Activated CD4-positive, alpha-beta memory T cell treated with anti-CD3 and anti-CD28 coated beads, Interleukin-2, amount 10 ng/mL, durations not matched to agents 7 days and 5 days (primary cell): Measurements from ENCODE around the gene CLEC4G. TPM values are rescaled to one million over a fixed set of nuclear protein-coding genes. Genes with fewer than 3 reads are reported as not detected.

Experiments
- CTCF ChIA-PET: fragments of 350-600 bp; sonication (Branson Sonifier 250); formaldehyde crosslinking; loops from one replicate; lab custom pipeline; 2021; ENCODE audit warnings: antibody characterized with exemption, inconsistent platforms; lab: Charles Lee
- POLR2A ChIA-PET: fragments of 350-600 bp; sonication (Branson Sonifier 250); formaldehyde crosslinking; loops from one replicate; lab custom pipeline; 2021; ENCODE audit warnings: antibody characterized with exemption; lab: Charles Lee
- DNase-seq: peaks from one replicate; pipeline ENCODE4 v3.0.0-alpha.2; 2020
- H3K27ac Mint-ChIP-seq: one replicate; pipeline ENCODE4 v1.8.0; 2021; ENCODE audit warnings: mild to moderate bottlenecking, mixed read lengths
- H3K27me3 Mint-ChIP-seq: one replicate; pipeline ENCODE4 v1.8.0; 2021; ENCODE audit warnings: mixed read lengths
- H3K36me3 Mint-ChIP-seq: one replicate; pipeline ENCODE4 v1.8.0; 2021; ENCODE audit warnings: low read depth, mixed read lengths
- H3K4me1 Mint-ChIP-seq: one replicate; pipeline ENCODE4 v1.8.0; 2021; ENCODE audit warnings: mixed read lengths
- H3K4me3 Mint-ChIP-seq: one replicate; pipeline ENCODE4 v1.8.0; 2021; ENCODE audit warnings: mild to moderate bottlenecking, mixed read lengths
- H3K9me3 Mint-ChIP-seq: one replicate; pipeline ENCODE4 v1.8.0; 2021; ENCODE audit warnings: mixed read lengths
- total RNA-seq, 2 experiments: library from RNA; stranded (reverse); gene quantifications; one replicate each; pipeline ENCODE4 v1.2.3, GENCODE V29; 2021

The CLEC4G gene
- total RNA-seq, 2 experiments from 2014 or later, result not detected

- no peaks in the 10 kb centered on the region for H3K36me3 Mint-ChIP-seq
- CTCF ChIA-PET, result interaction anchor here (0.5 to 1.7 kb wide), 4 partner anchors 25 to 448 kb away, joined by 3 to 11 read pairs (median 6); partner anchors contain the start of gene TRAPPC5
- POLR2A ChIA-PET, result interaction anchor here (1.0 to 2.5 kb wide), 4 partner anchors 25 to 607 kb away, joined by 3 to 15 read pairs (median 4); partner anchors contain the start of genes STXBP2 and TRAPPC5
- H3K27ac Mint-ChIP-seq, result peak overlapping the region; percentile 90
- peaks cover 18% of the 10 kb centered on the region for H3K27me3 Mint-ChIP-seq
- DNase-seq, result no peak
- peak overlapping the region; percentile 36 for H3K4me3 Mint-ChIP-seq
- H3K4me1 Mint-ChIP-seq, result peaks cover 33% of the 10 kb centered on the region
- no peaks in the 10 kb centered on the region for H3K9me3 Mint-ChIP-seq
These were observed 25.5 kb downstream of the CLEC4G start for GRCh38 chr19:7706188-7706954.

- POLR2A ChIA-PET, result interaction anchor here (0.6 to 2.5 kb wide), 5 partner anchors 25 to 606 kb away, joined by 3 to 15 read pairs (median 3); partner anchors contain the start of genes MCEMP1, STXBP2 and TRAPPC5
- H3K4me3 Mint-ChIP-seq, result peak overlapping the region; percentile 31
These were observed 26.3 kb downstream of the CLEC4G start for GRCh38 chr19:7705387-7706187.

GRCh38 chr19:7704280-7705060, 27.4 kb downstream of the CLEC4G start:
- no peak overlapping the region for H3K27ac Mint-ChIP-seq
- H3K4me1 Mint-ChIP-seq, result peaks cover 31% of the 10 kb centered on the region
- peaks cover 23% of the 10 kb centered on the region for H3K27me3 Mint-ChIP-seq
- POLR2A ChIA-PET, result interaction anchor here (2.5 kb wide), 1 partner anchor 23 kb away, joined by 15 read pairs; the partner anchor contains the start of gene TRAPPC5
- no peak overlapping the region for H3K4me3 Mint-ChIP-seq
- CTCF ChIA-PET, result no interaction called here
- no peak for DNase-seq
- H3K9me3 Mint-ChIP-seq, result no peaks in the 10 kb centered on the region
- no peaks in the 10 kb centered on the region for H3K36me3 Mint-ChIP-seq

More at GRCh38 chr19:7705387-7706187, 26.3 kb downstream of the CLEC4G start:
- Mint-ChIP-seq H3K9me3 (no peaks in the 10 kb centered on the region), H3K27ac (peak overlapping the region; percentile 90), H3K4me1 (peaks cover 30% of the 10 kb centered on the region), H3K36me3 (no peaks in the 10 kb centered on the region), H3K27me3 (peaks cover 18% of the 10 kb centered on the region)
- peak; percentile 80 for DNase-seq
- CTCF ChIA-PET, result interaction anchor here (0.5 to 1.7 kb wide), 3 partner anchors 24 to 448 kb away, joined by 3 to 11 read pairs (median 4); partner anchors contain the start of gene TRAPPC5

- Mint-ChIP-seq H3K4me3 (no peak overlapping the region), H3K27me3 (peaks cover 26% of the 10 kb centered on the region), H3K4me1 (peaks cover 36% of the 10 kb centered on the region), H3K27ac (no peak overlapping the region), H3K36me3 (no peaks in the 10 kb centered on the region), H3K9me3 (no peaks in the 10 kb centered on the region)
- no peak for DNase-seq
- ChIA-PET POLR2A (no interaction called here), CTCF (interaction anchor here (0.7 kb wide), 1 partner anchor 561 kb away, joined by 3 read pairs; no protein-coding TSS in a partner anchor)
These were observed 28.6 kb downstream of the CLEC4G start for GRCh38 chr19:7703332-7703731.

GRCh38 chr19:7701654-7702457, 30.1 kb downstream of the CLEC4G start, which contains the start of gene FCER2:
FCER2 (minus strand) TSS chr19:7702131; CDS start chr19:7699760, 2,371 bp downstream.
- POLR2A ChIA-PET, result no interaction called here
- CTCF ChIA-PET, result interaction anchor here (1.2 kb wide), 1 partner anchor 21 kb away, joined by 3 read pairs; the partner anchor contains the start of gene TRAPPC5
- no peak within 1 kb of the TSS for H3K27ac Mint-ChIP-seq

GRCh38 chr19:7701049-7701653, 30.8 kb downstream of the CLEC4G start:
- no peak overlapping the region for H3K27ac Mint-ChIP-seq
- DNase-seq, result no peak
- H3K4me1 Mint-ChIP-seq, result peaks cover 25% of the 10 kb centered on the region
- POLR2A ChIA-PET, result no interaction called here
- H3K36me3 Mint-ChIP-seq, result no peaks in the 10 kb centered on the region
- H3K27me3 Mint-ChIP-seq, result peaks cover 30% of the 10 kb centered on the region
- CTCF ChIA-PET, result interaction anchor here (1.2 kb wide), 1 partner anchor 20 kb away, joined by 3 read pairs; the partner anchor contains the start of gene TRAPPC5
- H3K4me3 Mint-ChIP-seq, result no peak overlapping the region
- H3K9me3 Mint-ChIP-seq, result no peaks in the 10 kb centered on the region

More at GRCh38 chr19:7701654-7702457, 30.1 kb downstream of the CLEC4G start, which contains the start of gene FCER2:
- Mint-ChIP-seq H3K4me3 (no peak within 1 kb of the TSS), H3K27me3 (peaks cover 28% of the 10 kb centered on the region), H3K9me3 (no peaks in the 10 kb centered on the region), H3K4me1 (peaks cover 32% of the 10 kb centered on the region), H3K36me3 (no peaks in the 10 kb centered on the region)
- DNase-seq, result no peak

- POLR2A ChIA-PET, result interaction anchor here (1.0 kb wide), 1 partner anchor 13 kb away, joined by 3 read pairs; no protein-coding TSS in a partner anchor
These were observed 32.2 kb downstream of the CLEC4G start for GRCh38 chr19:7699417-7700401.

GRCh38 chr19:7699003-7699402, 32.9 kb downstream of the CLEC4G start:
- no peak for DNase-seq
- CTCF ChIA-PET, result interaction anchor here (0.7 to 1.6 kb wide), 4 partner anchors 9 to 131 kb away, joined by 3 to 4 read pairs (median 3); partner anchors contain the start of gene TRAPPC5
- peaks cover 9% of the 10 kb centered on the region for H3K4me1 Mint-ChIP-seq
- H3K27me3 Mint-ChIP-seq, result peaks cover 25% of the 10 kb centered on the region
- no peaks in the 10 kb centered on the region for H3K9me3 Mint-ChIP-seq
- no peak overlapping the region for H3K4me3 Mint-ChIP-seq
- no peak overlapping the region for H3K27ac Mint-ChIP-seq
- POLR2A ChIA-PET, result interaction anchor here (0.9 to 1.0 kb wide), 3 partner anchors 13 to 1871 kb away, joined by 3 read pairs; partner anchors contain the start of gene TRAPPC5
- H3K36me3 Mint-ChIP-seq, result no peaks in the 10 kb centered on the region

More at GRCh38 chr19:7699417-7700401, 32.2 kb downstream of the CLEC4G start:
- peaks cover 27% of the 10 kb centered on the region for H3K27me3 Mint-ChIP-seq
- H3K4me3 Mint-ChIP-seq, result no peak overlapping the region
- H3K27ac Mint-ChIP-seq, result no peak overlapping the region
- H3K4me1 Mint-ChIP-seq, result peaks cover 11% of the 10 kb centered on the region
- no peaks in the 10 kb centered on the region for H3K36me3 Mint-ChIP-seq
- H3K9me3 Mint-ChIP-seq, result no peaks in the 10 kb centered on the region
- CTCF ChIA-PET, result interaction anchor here (0.7 to 1.6 kb wide), 4 partner anchors 10 to 131 kb away, joined by 3 to 4 read pairs (median 3); partner anchors contain the start of gene TRAPPC5
- no peak for DNase-seq

- ChIA-PET POLR2A (interaction anchor here (0.9 to 1.0 kb wide), 3 partner anchors 12 to 1871 kb away, joined by 3 read pairs; partner anchors contain the start of gene TRAPPC5), CTCF (interaction anchor here (0.7 to 2.4 kb wide), 4 partner anchors 17 to 130 kb away, joined by 3 to 8 read pairs (median 4); partner anchors contain the start of gene TRAPPC5)
- no peak overlapping the region for H3K27ac Mint-ChIP-seq
- no peaks in the 10 kb centered on the region for H3K9me3 Mint-ChIP-seq
- H3K36me3 Mint-ChIP-seq, result no peaks in the 10 kb centered on the region
- no peak for DNase-seq
- H3K4me1 Mint-ChIP-seq, result peaks cover 9% of the 10 kb centered on the region
- H3K4me3 Mint-ChIP-seq, result no peak overlapping the region
- peaks cover 21% of the 10 kb centered on the region for H3K27me3 Mint-ChIP-seq
These were observed 33.3 kb downstream of the CLEC4G start for GRCh38 chr19:7698583-7698982.
